HEK293 (cell line): ENCODE measurements around the gene KIF19.

ENCODE experiments used
- CTCF ChIA-PET: fragments of 350-600 bp; formaldehyde crosslinking; extraction: SDS; loops from one replicate; lab custom pipeline; 2021; ENCODE audit warnings: antibody characterized with exemption; lab: Yijun Ruan, JAX
- POLR2A ChIA-PET: fragments of 300-600 bp; formaldehyde crosslinking; extraction: SDS; loops from one replicate; lab custom pipeline; 2020; ENCODE audit warnings: antibody characterized with exemption, inconsistent platforms; lab: Yijun Ruan, JAX
- H3K27ac ChIP-seq: fragments of 200-500 bp; sonication (Bioruptor generic); 2 replicates; pipeline ENCODE4 v1.5.1; 2014; ENCODE audit warnings: low read depth, low read length, control low read depth, inconsistent platforms; ENCODE audit errors: extremely low read depth
- H3K36me3 ChIP-seq, 2 experiments: fragments of 200-500 bp in 1 of 2; sonication (Bioruptor generic) in 1 of 2; 1 replicate in 1 of 2; 2 replicates in 1 of 2; pipeline ENCODE4 v1.5.1; 2014 to 2017; ENCODE audit warnings: inconsistent platforms in 2 of 2, low read length in 2 of 2; ENCODE audit not compliant: control insufficient read depth in 2 of 2, insufficient read depth in 1 of 2
- H3K4me1 ChIP-seq: fragments of 200-500 bp; sonication (Bioruptor generic); 2 replicates; pipeline ENCODE4 v1.5.1; 2014; ENCODE audit warnings: mild to moderate bottlenecking, low read length, inconsistent platforms; ENCODE audit not compliant: control insufficient read depth, insufficient read depth
- H3K4me3 ChIP-seq: 2 replicates; pipeline ENCODE4 v1.5.1; 2011; ENCODE audit warnings: low read depth, mild to moderate bottlenecking, control low read depth, low read length, moderate library complexity
- H3K9me3 ChIP-seq: fragments of 200-500 bp; sonication (Bioruptor generic); 2 replicates; pipeline ENCODE4 v1.5.1; 2014; ENCODE audit warnings: low read depth, low read length, inconsistent platforms; ENCODE audit not compliant: control insufficient read depth, insufficient read depth
- OVOL3 ChIP-seq: fragments of 450-650 bp; formaldehyde crosslinking; IDR thresholded peaks from 2 replicates; pipeline ENCODE4 v1.5.1; 2016; ENCODE audit warnings: missing biosample characterization, missing genetic modification characterization
- ZBTB1 ChIP-seq: fragments of 450-650 bp; formaldehyde crosslinking; IDR thresholded peaks from 2 replicates; pipeline ENCODE4 v1.5.1; 2016; ENCODE audit warnings: missing biosample characterization, missing genetic modification characterization
- ZFP41 ChIP-seq: fragments of 450-650 bp; formaldehyde crosslinking; IDR thresholded peaks from 2 replicates; pipeline ENCODE4 v1.5.1; 2016; ENCODE audit warnings: missing biosample characterization, missing genetic modification characterization, borderline replicate concordance
- ZNF626 ChIP-seq: fragments of 450-650 bp; sonication (Bioruptor Pico); formaldehyde crosslinking; IDR thresholded peaks from 2 replicates; pipeline ENCODE4 v1.5.1; 2018; ENCODE audit warnings: missing biosample characterization, missing genetic modification characterization, inconsistent platforms
- ZNF660 ChIP-seq: fragments of 450-650 bp; IDR thresholded peaks from 2 replicates; pipeline ENCODE4 v1.5.1; 2018; ENCODE audit warnings: missing biosample characterization, mild to moderate bottlenecking, missing genetic modification characterization
- ZNF677 ChIP-seq: fragments of 450-650 bp; IDR thresholded peaks from 2 replicates; pipeline ENCODE4 v1.5.0; 2018; ENCODE audit warnings: missing biosample characterization, mild to moderate bottlenecking, missing genetic modification characterization, moderate library complexity
- ZNF701 ChIP-seq: fragments of 450-650 bp; formaldehyde crosslinking; IDR thresholded peaks from 2 replicates; pipeline ENCODE4 v1.5.1; 2016; ENCODE audit warnings: missing biosample characterization, missing genetic modification characterization
- ZNF837 ChIP-seq: fragments of 450-650 bp; formaldehyde crosslinking; IDR thresholded peaks from 2 replicates; pipeline ENCODE4 v1.5.1; 2016; ENCODE audit warnings: missing biosample characterization, missing genetic modification characterization
- ZSCAN16 ChIP-seq: fragments of 450-650 bp; formaldehyde crosslinking; IDR thresholded peaks from 2 replicates; pipeline ENCODE4 v1.5.1; 2016; ENCODE audit warnings: missing biosample characterization, missing genetic modification characterization
- ZXDB ChIP-seq: fragments of 450-650 bp; formaldehyde crosslinking; IDR thresholded peaks from 2 replicates; pipeline ENCODE4 v1.5.1; 2016; ENCODE audit warnings: missing biosample characterization, missing genetic modification characterization
- TF ChIP-seq, protein P1 (sequence below): fragments of 450-650 bp; formaldehyde crosslinking; optimal IDR thresholded peaks from 2 replicates; pipeline ENCODE3; 2016; ENCODE audit warnings: missing biosample characterization, mild to moderate bottlenecking, missing genetic modification characterization
- TF ChIP-seq, protein P2 (sequence below): sonication (generic); formaldehyde crosslinking; IDR thresholded peaks from 2 replicates; pipeline ENCODE4 v1.8.1; 2022; ENCODE audit warnings: mild to moderate bottlenecking, moderate library complexity, missing genetic modification reagents
- TF ChIP-seq, protein P3 (sequence below): fragments of 450-650 bp; formaldehyde crosslinking; IDR thresholded peaks from 2 replicates; pipeline ENCODE4 v1.5.1; 2016; ENCODE audit warnings: missing biosample characterization, missing genetic modification characterization, borderline replicate concordance
- TF ChIP-seq, protein P4 (sequence below): fragments of 450-650 bp; formaldehyde crosslinking; IDR thresholded peaks from 2 replicates; pipeline ENCODE4 v1.5.1; 2016; ENCODE audit warnings: missing biosample characterization, missing genetic modification characterization
- TF ChIP-seq, protein P5 (sequence below): fragments of 450-650 bp; formaldehyde crosslinking; IDR thresholded peaks from 2 replicates; pipeline ENCODE4 v1.5.1; 2016; ENCODE audit warnings: missing biosample characterization, missing genetic modification characterization
- TF ChIP-seq, protein P6 (sequence below): fragments of 450-650 bp; formaldehyde crosslinking; IDR thresholded peaks from 2 replicates; pipeline ENCODE4 v1.5.1; 2016; ENCODE audit warnings: missing biosample characterization, missing genetic modification characterization, borderline replicate concordance

Gene KIF19

DNA sequence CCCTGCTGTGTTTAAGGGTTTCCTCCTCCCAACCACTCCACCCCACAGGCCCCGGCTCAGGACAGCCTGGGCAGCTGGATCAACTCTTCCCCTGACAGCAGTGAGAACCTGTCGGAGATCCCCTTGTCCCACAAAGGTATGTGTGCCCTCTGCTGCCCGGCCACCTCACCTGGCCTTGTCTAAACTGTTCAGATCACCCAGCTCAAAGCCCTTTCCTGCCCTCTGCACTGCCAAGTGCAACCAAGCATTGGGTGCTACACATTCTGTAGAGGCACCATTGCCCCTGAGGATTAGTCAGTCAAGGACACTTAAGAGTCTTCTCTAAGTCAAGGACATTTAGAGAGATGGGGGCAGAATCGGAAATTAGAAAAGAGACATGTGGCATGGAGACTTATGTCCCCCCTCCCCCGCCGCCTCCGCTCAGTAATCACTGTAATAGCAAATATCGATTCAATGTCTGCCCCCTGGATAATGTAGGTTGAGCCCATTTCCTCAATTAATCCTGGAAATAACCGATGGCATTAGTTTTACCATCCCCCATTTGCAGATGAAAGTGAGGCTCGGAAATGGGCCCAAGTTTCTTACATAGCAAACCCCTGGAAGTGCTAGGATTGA lies 27.5 kb downstream of the KIF19 start:
- H3K36me3 ChIP-seq: no peaks in the 10 kb centered on the region
- TF ChIP-seq ZXDB (no peak), ZBTB1 (no peak)
- TF ChIP-seq, protein P1, sequence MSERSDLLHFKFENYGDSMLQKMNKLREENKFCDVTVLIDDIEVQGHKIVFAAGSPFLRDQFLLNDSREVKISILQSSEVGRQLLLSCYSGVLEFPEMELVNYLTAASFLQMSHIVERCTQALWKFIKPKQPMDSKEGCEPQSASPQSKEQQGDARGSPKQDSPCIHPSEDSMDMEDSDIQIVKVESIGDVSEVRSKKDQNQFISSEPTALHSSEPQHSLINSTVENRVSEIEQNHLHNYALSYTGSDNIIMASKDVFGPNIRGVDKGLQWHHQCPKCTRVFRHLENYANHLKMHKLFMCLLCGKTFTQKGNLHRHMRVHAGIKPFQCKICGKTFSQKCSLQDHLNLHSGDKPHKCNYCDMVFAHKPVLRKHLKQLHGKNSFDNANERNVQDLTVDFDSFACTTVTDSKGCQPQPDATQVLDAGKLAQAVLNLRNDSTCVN (tag by site-specific recombination): peak; percentile 0
- H3K27ac ChIP-seq: no peak overlapping the region
- no peak overlapping the region for H3K4me3 ChIP-seq
- H3K4me1 ChIP-seq: no peaks in the 10 kb centered on the region
- CTCF ChIA-PET: interaction anchor here (0.6 to 3.6 kb wide), 5 partner anchors 9 to 104 kb away, joined by 4 to 31 read pairs (median 6); partner anchors contain the start of genes BTBD17 and GPR142
- POLR2A ChIA-PET: no interaction called here
- H3K9me3 ChIP-seq: no peaks in the 10 kb centered on the region

DNA sequence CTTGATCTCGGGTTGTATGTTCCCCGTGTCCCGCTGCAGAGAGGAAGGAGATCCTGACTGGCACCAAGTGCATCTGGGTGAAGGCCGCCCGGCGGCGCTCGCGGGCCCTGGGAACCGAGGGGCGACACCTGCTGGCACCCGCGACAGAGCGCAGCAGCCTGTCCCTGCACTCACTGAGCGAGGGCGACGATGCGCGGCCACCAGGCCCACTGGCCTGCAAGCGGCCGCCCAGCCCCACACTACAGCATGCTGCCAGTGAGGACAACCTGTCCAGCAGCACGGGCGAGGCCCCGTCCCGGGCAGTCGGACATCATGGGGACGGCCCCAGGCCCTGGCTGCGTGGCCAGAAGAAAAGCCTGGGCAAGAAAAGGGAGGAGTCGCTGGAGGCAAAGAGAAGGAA lies 28.1 kb downstream of the KIF19 start:
- Histone ChIP-seq H3K36me3 (no peaks in the 10 kb centered on the region), H3K27ac (no peak overlapping the region), H3K4me3 (no peak overlapping the region)
- TF ChIP-seq, protein P2, sequence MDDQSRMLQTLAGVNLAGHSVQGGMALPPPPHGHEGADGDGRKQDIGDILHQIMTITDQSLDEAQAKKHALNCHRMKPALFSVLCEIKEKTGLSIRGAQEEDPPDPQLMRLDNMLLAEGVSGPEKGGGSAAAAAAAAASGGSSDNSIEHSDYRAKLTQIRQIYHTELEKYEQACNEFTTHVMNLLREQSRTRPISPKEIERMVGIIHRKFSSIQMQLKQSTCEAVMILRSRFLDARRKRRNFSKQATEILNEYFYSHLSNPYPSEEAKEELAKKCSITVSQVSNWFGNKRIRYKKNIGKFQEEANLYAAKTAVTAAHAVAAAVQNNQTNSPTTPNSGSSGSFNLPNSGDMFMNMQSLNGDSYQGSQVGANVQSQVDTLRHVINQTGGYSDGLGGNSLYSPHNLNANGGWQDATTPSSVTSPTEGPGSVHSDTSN: no peak
- TF ChIP-seq, protein P3, sequence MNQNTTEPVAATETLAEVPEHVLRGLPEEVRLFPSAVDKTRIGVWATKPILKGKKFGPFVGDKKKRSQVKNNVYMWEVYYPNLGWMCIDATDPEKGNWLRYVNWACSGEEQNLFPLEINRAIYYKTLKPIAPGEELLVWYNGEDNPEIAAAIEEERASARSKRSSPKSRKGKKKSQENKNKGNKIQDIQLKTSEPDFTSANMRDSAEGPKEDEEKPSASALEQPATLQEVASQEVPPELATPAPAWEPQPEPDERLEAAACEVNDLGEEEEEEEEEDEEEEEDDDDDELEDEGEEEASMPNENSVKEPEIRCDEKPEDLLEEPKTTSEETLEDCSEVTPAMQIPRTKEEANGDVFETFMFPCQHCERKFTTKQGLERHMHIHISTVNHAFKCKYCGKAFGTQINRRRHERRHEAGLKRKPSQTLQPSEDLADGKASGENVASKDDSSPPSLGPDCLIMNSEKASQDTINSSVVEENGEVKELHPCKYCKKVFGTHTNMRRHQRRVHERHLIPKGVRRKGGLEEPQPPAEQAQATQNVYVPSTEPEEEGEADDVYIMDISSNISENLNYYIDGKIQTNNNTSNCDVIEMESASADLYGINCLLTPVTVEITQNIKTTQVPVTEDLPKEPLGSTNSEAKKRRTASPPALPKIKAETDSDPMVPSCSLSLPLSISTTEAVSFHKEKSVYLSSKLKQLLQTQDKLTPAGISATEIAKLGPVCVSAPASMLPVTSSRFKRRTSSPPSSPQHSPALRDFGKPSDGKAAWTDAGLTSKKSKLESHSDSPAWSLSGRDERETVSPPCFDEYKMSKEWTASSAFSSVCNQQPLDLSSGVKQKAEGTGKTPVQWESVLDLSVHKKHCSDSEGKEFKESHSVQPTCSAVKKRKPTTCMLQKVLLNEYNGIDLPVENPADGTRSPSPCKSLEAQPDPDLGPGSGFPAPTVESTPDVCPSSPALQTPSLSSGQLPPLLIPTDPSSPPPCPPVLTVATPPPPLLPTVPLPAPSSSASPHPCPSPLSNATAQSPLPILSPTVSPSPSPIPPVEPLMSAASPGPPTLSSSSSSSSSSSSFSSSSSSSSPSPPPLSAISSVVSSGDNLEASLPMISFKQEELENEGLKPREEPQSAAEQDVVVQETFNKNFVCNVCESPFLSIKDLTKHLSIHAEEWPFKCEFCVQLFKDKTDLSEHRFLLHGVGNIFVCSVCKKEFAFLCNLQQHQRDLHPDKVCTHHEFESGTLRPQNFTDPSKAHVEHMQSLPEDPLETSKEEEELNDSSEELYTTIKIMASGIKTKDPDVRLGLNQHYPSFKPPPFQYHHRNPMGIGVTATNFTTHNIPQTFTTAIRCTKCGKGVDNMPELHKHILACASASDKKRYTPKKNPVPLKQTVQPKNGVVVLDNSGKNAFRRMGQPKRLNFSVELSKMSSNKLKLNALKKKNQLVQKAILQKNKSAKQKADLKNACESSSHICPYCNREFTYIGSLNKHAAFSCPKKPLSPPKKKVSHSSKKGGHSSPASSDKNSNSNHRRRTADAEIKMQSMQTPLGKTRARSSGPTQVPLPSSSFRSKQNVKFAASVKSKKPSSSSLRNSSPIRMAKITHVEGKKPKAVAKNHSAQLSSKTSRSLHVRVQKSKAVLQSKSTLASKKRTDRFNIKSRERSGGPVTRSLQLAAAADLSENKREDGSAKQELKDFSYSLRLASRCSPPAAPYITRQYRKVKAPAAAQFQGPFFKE: no peak
- TF ChIP-seq, protein P4, sequence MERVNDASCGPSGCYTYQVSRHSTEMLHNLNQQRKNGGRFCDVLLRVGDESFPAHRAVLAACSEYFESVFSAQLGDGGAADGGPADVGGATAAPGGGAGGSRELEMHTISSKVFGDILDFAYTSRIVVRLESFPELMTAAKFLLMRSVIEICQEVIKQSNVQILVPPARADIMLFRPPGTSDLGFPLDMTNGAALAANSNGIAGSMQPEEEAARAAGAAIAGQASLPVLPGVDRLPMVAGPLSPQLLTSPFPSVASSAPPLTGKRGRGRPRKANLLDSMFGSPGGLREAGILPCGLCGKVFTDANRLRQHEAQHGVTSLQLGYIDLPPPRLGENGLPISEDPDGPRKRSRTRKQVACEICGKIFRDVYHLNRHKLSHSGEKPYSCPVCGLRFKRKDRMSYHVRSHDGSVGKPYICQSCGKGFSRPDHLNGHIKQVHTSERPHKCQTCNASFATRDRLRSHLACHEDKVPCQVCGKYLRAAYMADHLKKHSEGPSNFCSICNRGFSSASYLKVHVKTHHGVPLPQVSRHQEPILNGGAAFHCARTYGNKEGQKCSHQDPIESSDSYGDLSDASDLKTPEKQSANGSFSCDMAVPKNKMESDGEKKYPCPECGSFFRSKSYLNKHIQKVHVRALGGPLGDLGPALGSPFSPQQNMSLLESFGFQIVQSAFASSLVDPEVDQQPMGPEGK (tag by site-specific recombination): no peak
- TF ChIP-seq, protein P1 (tag by site-specific recombination): peak; percentile 13
- TF ChIP-seq OVOL3 (no peak), ZNF837 (tag by site-specific recombination) (no peak), ZFP41 (tag by site-specific recombination) (no peak), ZSCAN16 (tag by site-specific recombination) (no peak), ZNF626 (tag by site-specific recombination) (no peak), ZNF660 (no peak), ZNF701 (tag by site-specific recombination) (no peak), ZNF677 (tag by site-specific recombination) (no peak)
- TF ChIP-seq, protein P5, sequence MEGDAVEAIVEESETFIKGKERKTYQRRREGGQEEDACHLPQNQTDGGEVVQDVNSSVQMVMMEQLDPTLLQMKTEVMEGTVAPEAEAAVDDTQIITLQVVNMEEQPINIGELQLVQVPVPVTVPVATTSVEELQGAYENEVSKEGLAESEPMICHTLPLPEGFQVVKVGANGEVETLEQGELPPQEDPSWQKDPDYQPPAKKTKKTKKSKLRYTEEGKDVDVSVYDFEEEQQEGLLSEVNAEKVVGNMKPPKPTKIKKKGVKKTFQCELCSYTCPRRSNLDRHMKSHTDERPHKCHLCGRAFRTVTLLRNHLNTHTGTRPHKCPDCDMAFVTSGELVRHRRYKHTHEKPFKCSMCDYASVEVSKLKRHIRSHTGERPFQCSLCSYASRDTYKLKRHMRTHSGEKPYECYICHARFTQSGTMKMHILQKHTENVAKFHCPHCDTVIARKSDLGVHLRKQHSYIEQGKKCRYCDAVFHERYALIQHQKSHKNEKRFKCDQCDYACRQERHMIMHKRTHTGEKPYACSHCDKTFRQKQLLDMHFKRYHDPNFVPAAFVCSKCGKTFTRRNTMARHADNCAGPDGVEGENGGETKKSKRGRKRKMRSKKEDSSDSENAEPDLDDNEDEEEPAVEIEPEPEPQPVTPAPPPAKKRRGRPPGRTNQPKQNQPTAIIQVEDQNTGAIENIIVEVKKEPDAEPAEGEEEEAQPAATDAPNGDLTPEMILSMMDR: peak; percentile 76; the same call in 1 of the 2 replicates
- TF ChIP-seq, protein P6, sequence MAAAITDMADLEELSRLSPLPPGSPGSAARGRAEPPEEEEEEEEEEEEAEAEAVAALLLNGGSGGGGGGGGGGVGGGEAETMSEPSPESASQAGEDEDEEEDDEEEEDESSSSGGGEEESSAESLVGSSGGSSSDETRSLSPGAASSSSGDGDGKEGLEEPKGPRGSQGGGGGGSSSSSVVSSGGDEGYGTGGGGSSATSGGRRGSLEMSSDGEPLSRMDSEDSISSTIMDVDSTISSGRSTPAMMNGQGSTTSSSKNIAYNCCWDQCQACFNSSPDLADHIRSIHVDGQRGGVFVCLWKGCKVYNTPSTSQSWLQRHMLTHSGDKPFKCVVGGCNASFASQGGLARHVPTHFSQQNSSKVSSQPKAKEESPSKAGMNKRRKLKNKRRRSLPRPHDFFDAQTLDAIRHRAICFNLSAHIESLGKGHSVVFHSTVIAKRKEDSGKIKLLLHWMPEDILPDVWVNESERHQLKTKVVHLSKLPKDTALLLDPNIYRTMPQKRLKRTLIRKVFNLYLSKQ (tag by site-specific recombination): no peak
- TF ChIP-seq, all 188 proteins: peak for 2
- POLR2A ChIA-PET: no interaction called here
- Histone ChIP-seq H3K4me1 (no peaks in the 10 kb centered on the region), H3K9me3 (no peaks in the 10 kb centered on the region)
- CTCF ChIA-PET: interaction anchor here (0.8 to 3.6 kb wide), 2 partner anchors 8 to 50 kb away, joined by 3 to 20 read pairs; partner anchors contain the start of gene BTBD17
